ENCODE results near the gene OPCML.

GRCh38 chr11:132788816-132789325 is 743.4 kb downstream of the OPCML start:
- TF ChIP-seq CTCF (conservative IDR thresholded peaks at IDR 0.05; ENCODE audit: low read length) (no peak), EZH2phosphoT487 (IDR thresholded peaks at IDR 0.05; ENCODE audit: borderline replicate concordance) (no peak)
